Trophoblast cell (in vitro differentiated cells and primary cell): ENCODE results near the gene BABAM2.
A peak's percentile ranks its signal among the peaks of the same experiment; 100 is the strongest.

ENCODE experiments used
- DNase-seq, 2 donors: peaks; one replicate each; pipeline ENCODE4 v3.0.0-alpha.2; 2016
- H2AFZ ChIP-seq: 2 replicates; pipeline ENCODE4 v1.6.1; 2013; ENCODE audit warnings: low read length, moderate library complexity, mild to moderate bottlenecking; ENCODE audit not compliant: insufficient read depth, poor library complexity
- H2AK5ac ChIP-seq: 2 replicates; pipeline ENCODE4 v1.6.1; 2013; ENCODE audit warnings: mild to moderate bottlenecking, low read length
- H2BK120ac ChIP-seq: 2 replicates; pipeline ENCODE4 v1.6.1; 2013; ENCODE audit warnings: low read length, mild to moderate bottlenecking, moderate library complexity; ENCODE audit not compliant: insufficient read depth, poor library complexity
- H2BK12ac ChIP-seq: 2 replicates; pipeline ENCODE4 v1.6.1; 2013; ENCODE audit warnings: mild to moderate bottlenecking, low read length, moderate library complexity
- H2BK5ac ChIP-seq: 2 replicates; pipeline ENCODE4 v1.6.1; 2013; ENCODE audit warnings: low read length, low read depth, moderate library complexity, mild to moderate bottlenecking; ENCODE audit not compliant: poor library complexity
- H3K14ac ChIP-seq: 2 replicates; pipeline ENCODE4 v1.6.1; 2013; ENCODE audit warnings: mild to moderate bottlenecking, low read length
- H3K18ac ChIP-seq: 2 replicates; pipeline ENCODE4 v1.6.1; 2013; ENCODE audit warnings: mild to moderate bottlenecking, low read length
- H3K23ac ChIP-seq: 2 replicates; pipeline ENCODE4 v1.6.1; 2013; ENCODE audit warnings: low read length
- H3K27ac ChIP-seq: 2 replicates; pipeline ENCODE4 v1.5.1; 2013; ENCODE audit warnings: low read depth, mild to moderate bottlenecking, inconsistent platforms, low read length, moderate library complexity
- H3K27me3 ChIP-seq: 2 replicates; pipeline ENCODE4 v1.6.1; 2013; ENCODE audit warnings: inconsistent platforms, mild to moderate bottlenecking, low read length, moderate library complexity; ENCODE audit not compliant: insufficient read depth
- H3K36me3 ChIP-seq, 2 experiments: 1 replicate in 1 of 2; 2 replicates in 1 of 2; pipeline ENCODE4 v1.6.1; 2013; ENCODE audit warnings: low read length in 2 of 2, mild to moderate bottlenecking in 2 of 2, moderate library complexity in 1 of 2; ENCODE audit not compliant: insufficient read depth in 2 of 2, control insufficient read depth in 1 of 2
- H3K4ac ChIP-seq: 2 replicates; pipeline ENCODE4 v1.6.1; 2013; ENCODE audit warnings: low read depth, mild to moderate bottlenecking, low read length, moderate library complexity
- H3K4me1 ChIP-seq, 2 experiments: 1 replicate in 1 of 2; 2 replicates in 1 of 2; pipeline ENCODE4 v1.6.1; 2013; ENCODE audit warnings: low read length in 2 of 2, mild to moderate bottlenecking in 2 of 2, moderate library complexity in 1 of 2; ENCODE audit not compliant: insufficient read depth in 2 of 2, control insufficient read depth in 1 of 2
- H3K4me2 ChIP-seq: 2 replicates; pipeline ENCODE4 v1.6.1; 2013; ENCODE audit warnings: inconsistent platforms, mild to moderate bottlenecking, low read length, moderate library complexity
- H3K4me3 ChIP-seq: 2 replicates; pipeline ENCODE4 v1.5.1; 2013; ENCODE audit warnings: mild to moderate bottlenecking, low read depth, low read length, inconsistent platforms
- H3K79me1 ChIP-seq: one replicate; pipeline ENCODE4 v1.6.1; 2013; ENCODE audit warnings: low read length
- H3K79me2 ChIP-seq: 2 replicates; pipeline ENCODE4 v1.6.1; 2013; ENCODE audit warnings: low read length, mild to moderate bottlenecking; ENCODE audit not compliant: control insufficient read depth, insufficient read depth, poor library complexity
- H3K9ac ChIP-seq: 2 replicates; pipeline ENCODE4 v1.6.1; 2013; ENCODE audit warnings: mild to moderate bottlenecking, low read length
- H3K9me3 ChIP-seq: 2 replicates; pipeline ENCODE4 v1.6.1; 2013; ENCODE audit warnings: low read depth, mild to moderate bottlenecking, control low read depth, inconsistent platforms, low read length; ENCODE audit not compliant: insufficient read depth
- H4K12ac ChIP-seq: 2 replicates; pipeline ENCODE4 v1.6.1; 2013; ENCODE audit warnings: low read depth, mild to moderate bottlenecking, low read length, moderate library complexity
- H4K8ac ChIP-seq: 2 replicates; pipeline ENCODE4 v1.6.1; 2013; ENCODE audit warnings: low read depth, mild to moderate bottlenecking, low read length, moderate library complexity
- H4K91ac ChIP-seq: one replicate; pipeline ENCODE4 v1.6.1; 2013; ENCODE audit warnings: low read depth, mild to moderate bottlenecking, low read length, moderate library complexity
- WGBS: extraction: QIAGEN DNeasy Blood & Tissue Kit; methylation state at CpG from one replicate; pipeline ENCODE4 v1.1.7; 2013; ENCODE audit warnings: missing lambda C conversion rate; ENCODE audit not compliant: insufficient read length, insufficient coverage; ENCODE audit errors: extremely low coverage; 5-methylcytosine and 5-hydroxymethylcytosine counted together

Gene BABAM2

DNA sequence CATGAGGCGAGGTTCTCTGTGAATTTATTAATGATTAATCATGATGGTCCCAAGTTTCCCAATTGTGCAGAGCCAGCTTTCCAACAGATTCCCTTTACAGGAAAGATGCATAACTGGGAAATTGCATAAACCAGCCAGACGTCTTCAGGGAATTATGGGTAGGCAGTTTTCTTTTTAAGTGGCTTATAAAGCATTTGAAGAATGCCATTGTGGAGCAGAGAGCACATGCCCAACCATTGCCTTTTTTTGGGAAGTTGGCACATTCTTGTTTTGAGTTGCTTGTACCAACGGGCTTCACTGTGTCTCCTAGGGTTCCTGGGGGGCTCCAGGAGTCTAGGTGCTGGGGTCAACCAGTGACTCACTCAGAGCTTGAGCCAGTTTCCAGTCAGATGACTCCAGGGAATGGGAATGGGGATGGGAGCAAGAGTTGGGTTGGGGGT lies 270.5 kb downstream of the BABAM2 start:
- Histone ChIP-seq H3K27ac (peak overlapping the region; percentile 91), H3K18ac (peak overlapping the region; percentile 60), H2BK12ac (peak overlapping the region; percentile 85), H3K23ac (no peak overlapping the region), H2AFZ (no peak overlapping the region), H3K36me3 (no peaks in the 10 kb centered on the region), H2BK120ac (peak overlapping the region; percentile 86), H4K8ac (peak overlapping the region; percentile 13), H3K14ac (no peak overlapping the region), H3K79me2 (no peaks in the 10 kb centered on the region), H3K4me2 (no peak overlapping the region), H4K91ac (peak overlapping the region; percentile 55), H2BK5ac (peak overlapping the region; percentile 74), H3K9me3 (no peaks in the 10 kb centered on the region), H3K4me1 (peaks cover 12 to 18% of the 10 kb centered on the region in 2 experiments), H2AK5ac (peak overlapping the region; percentile 66), H3K4ac (peak overlapping the region; percentile 53), H3K27me3 (no peaks in the 10 kb centered on the region), H4K12ac (no peak overlapping the region), H3K79me1 (peaks cover 15% of the 10 kb centered on the region), H3K9ac (no peak overlapping the region), H3K4me3 (no peak overlapping the region)
- DNase-seq: peak; percentile 15 to 54
- no CpG with 5 or more reads among the region's 3 CpGs for WGBS

- Histone ChIP-seq H3K36me3 (no peaks in the 10 kb centered on the region), H2BK5ac (peak overlapping the region; percentile 74), H3K4me3 (no peak overlapping the region), H3K79me2 (no peaks in the 10 kb centered on the region), H3K27me3 (no peaks in the 10 kb centered on the region), H3K4me2 (no peak overlapping the region), H3K27ac (peak overlapping the region; percentile 91), H3K18ac (no peak overlapping the region), H3K23ac (no peak overlapping the region), H3K79me1 (peaks cover 15% of the 10 kb centered on the region), H4K12ac (no peak overlapping the region), H4K8ac (peak overlapping the region; percentile 13), H2BK12ac (peak overlapping the region; percentile 85), H3K9ac (no peak overlapping the region), H4K91ac (peak overlapping the region; percentile 55), H2AFZ (no peak overlapping the region), H2AK5ac (no peak overlapping the region), H3K9me3 (no peaks in the 10 kb centered on the region), H3K14ac (no peak overlapping the region), H2BK120ac (peak overlapping the region; percentile 86), H3K4me1 (peaks cover 12 to 18% of the 10 kb centered on the region in 2 experiments), H3K4ac (peak overlapping the region; percentile 53)
- WGBS: no CpG with 5 or more reads among the region's 2 CpGs
- DNase-seq: no peak
These were observed 270.9 kb downstream of the BABAM2 start for GRCh38 chr2:28161466-28161865.

DNA sequence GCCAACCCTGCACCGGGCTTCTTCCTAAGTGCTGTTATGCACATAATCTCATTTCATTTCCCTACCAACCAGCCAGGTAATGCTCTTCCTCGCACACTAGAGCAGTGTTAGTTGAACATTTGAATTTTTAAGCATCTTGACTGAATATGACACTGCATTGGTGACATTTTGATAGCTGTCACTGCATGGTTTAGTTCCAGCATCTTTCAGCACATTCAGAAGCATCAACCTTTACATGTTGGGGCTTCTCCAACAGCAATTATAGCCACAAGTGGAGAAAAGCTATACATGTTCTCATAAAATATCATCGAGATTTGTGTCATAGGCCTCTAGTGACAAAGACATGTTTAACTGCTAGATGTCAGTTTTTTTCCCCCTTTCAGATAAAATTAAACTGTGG lies 272.0 kb downstream of the BABAM2 start:
- Histone ChIP-seq H4K8ac (no peak overlapping the region), H2AK5ac (peak overlapping the region; percentile 57), H3K18ac (no peak overlapping the region), H2BK5ac (no peak overlapping the region), H3K79me2 (no peaks in the 10 kb centered on the region), H3K79me1 (peaks cover 15% of the 10 kb centered on the region), H2AFZ (no peak overlapping the region), H3K27ac (no peak overlapping the region), H3K36me3 (no peaks in the 10 kb centered on the region), H3K4me3 (no peak overlapping the region), H3K23ac (no peak overlapping the region), H3K4me1 (peaks cover 12 to 18% of the 10 kb centered on the region in 2 experiments), H3K4ac (no peak overlapping the region), H4K12ac (no peak overlapping the region), H3K9me3 (no peaks in the 10 kb centered on the region), H2BK120ac (peak overlapping the region; percentile 46), H3K27me3 (no peaks in the 10 kb centered on the region), H3K4me2 (no peak overlapping the region), H2BK12ac (no peak overlapping the region), H4K91ac (no peak overlapping the region), H3K9ac (no peak overlapping the region), H3K14ac (no peak overlapping the region)
- no peak for DNase-seq
- no CpG with 5 or more reads among the region's 3 CpGs for WGBS

GRCh38 chr2:28163028-28163427 lies 272.5 kb downstream of the BABAM2 start:
- Histone ChIP-seq H4K12ac (no peak overlapping the region), H3K36me3 (no peaks in the 10 kb centered on the region), H3K79me1 (peaks cover 15% of the 10 kb centered on the region), H3K79me2 (no peaks in the 10 kb centered on the region), H3K4ac (no peak overlapping the region), H3K23ac (no peak overlapping the region), H2AFZ (no peak overlapping the region), H2BK5ac (no peak overlapping the region), H4K91ac (peak overlapping the region; percentile 41), H2BK120ac (no peak overlapping the region), H3K4me1 (peaks cover 12 to 18% of the 10 kb centered on the region in 2 experiments), H3K4me2 (no peak overlapping the region), H3K9ac (no peak overlapping the region), H3K18ac (no peak overlapping the region), H2BK12ac (no peak overlapping the region), H3K9me3 (no peaks in the 10 kb centered on the region), H3K4me3 (no peak overlapping the region), H3K27ac (no peak overlapping the region), H2AK5ac (no peak overlapping the region), H4K8ac (no peak overlapping the region), H3K14ac (no peak overlapping the region), H3K27me3 (no peaks in the 10 kb centered on the region)
- DNase-seq: no peak
- WGBS: no CpG with 5 or more reads among the region's 4 CpGs
